Tibial artery (tissue), 4 donors: Measurements from ENCODE around the gene KRTAP2-4.
"Not testable (repeated sequence)": the region's sequence is repeated elsewhere in the genome, so short reads cannot be mapped to it uniquely, and the experiment has no call there.

Experiments
- DNase-seq, 2 donors: peaks; one replicate each; pipeline ENCODE4 v3.0.0-alpha.2; 2019
- H3K27ac ChIP-seq, 2 donors: fragments of 200-600 bp; sonication (generic) in 1 of 2; 1 replicate in 1 of 2; 2 replicates in 1 of 2; pipeline ENCODE4 v1.5.1; 2018 to 2019; ENCODE audit warnings: mild to moderate bottlenecking in 1 of 2
- H3K27me3 ChIP-seq, 2 donors: fragments of 200-600 bp; sonication (generic) in 1 of 2; one replicate each; pipeline versions ENCODE4 v1.5.1 to v1.6.0; 2016 to 2019
- H3K36me3 ChIP-seq, 3 donors: fragments of 200-600 bp; sonication (generic) in 2 of 3; one replicate each; pipeline ENCODE4 v1.5.1; 2016 to 2019; ENCODE audit warnings: mild to moderate bottlenecking in 2 of 3
- H3K4me1 ChIP-seq, 4 donors: fragments of 200-600 bp; sonication (generic) in 2 of 4; 1 replicate in 3 of 4; 2 replicates in 1 of 4; pipeline ENCODE4 v1.5.1; 2016 to 2019
- H3K4me3 ChIP-seq, 2 donors: fragments of 200-600 bp; sonication (generic) in 1 of 2; 1 replicate in 1 of 2; 2 replicates in 1 of 2; pipeline ENCODE4 v1.5.1; 2018 to 2019; ENCODE audit warnings: mild to moderate bottlenecking in 2 of 2
- H3K9me3 ChIP-seq, 3 donors: fragments of 200-600 bp; sonication (generic) in 1 of 3; one replicate each; pipeline ENCODE4 v1.5.1; 2016 to 2019
- CTCF ChIP-seq, 2 experiments: fragments of 200-600 bp in 1 of 2; fragments of 450-650 bp in 1 of 2; IDR thresholded peaks; one replicate each; pipeline ENCODE4 v1.5.1; 2017 to 2019; ENCODE audit warnings: antibody characterized with exemption in 2 of 2, mild to moderate bottlenecking in 1 of 2, moderate library complexity in 1 of 2
- intact Hi-C: fragments of 100-400 bp; cut with DNase I; formaldehyde crosslinking; loops from one replicate; pipeline ENCODE4 v1.15.0; 2023; ENCODE audit warnings: low total_unique reads

KRTAP2-4 gene

GRCh38 chr17:41083427-41083826 is 17.7 kb upstream of the KRTAP2-4 start:
- H3K4me1 ChIP-seq, H3K9me3 ChIP-seq, H3K36me3 ChIP-seq, H3K27ac ChIP-seq, DNase-seq, H3K27me3 ChIP-seq, intact Hi-C loops, H3K4me3 ChIP-seq: not testable (repeated sequence)

- H3K27ac ChIP-seq: no peak overlapping the region
These were observed 16.9 kb upstream of the KRTAP2-4 start for GRCh38 chr17:41082626-41083025.

GRCh38 chr17:41076788-41077187 is 11.1 kb upstream of the KRTAP2-4 start:
- H3K36me3 ChIP-seq: no peaks in the 10 kb centered on the region
- no peak overlapping the region for H3K4me3 ChIP-seq
- DNase-seq: no peak
- no peak for TF ChIP-seq CTCF (IDR thresholded peaks at IDR 0.05)
- intact Hi-C loops: no loop called here
- no peaks in the 10 kb centered on the region for H3K4me1 ChIP-seq
- H3K9me3 ChIP-seq: no peaks in the 10 kb centered on the region
- no peaks in the 10 kb centered on the region for H3K27me3 ChIP-seq
- H3K27ac ChIP-seq: no peak overlapping the region

More at GRCh38 chr17:41082626-41083025, 16.9 kb upstream of the KRTAP2-4 start:
- Histone ChIP-seq H3K4me3 (no peak overlapping the region), H3K36me3 (no peaks in the 10 kb centered on the region), H3K9me3 (no peaks in the 10 kb centered on the region), H3K4me1 (no peaks in the 10 kb centered on the region), H3K27me3 (no peaks in the 10 kb centered on the region)
- DNase-seq: no peak
- TF ChIP-seq CTCF (IDR thresholded peaks at IDR 0.05): no peak
- intact Hi-C loops: no loop called here

GRCh38 chr17:41073676-41074075 is 8.0 kb upstream of the KRTAP2-4 start:
- H3K27ac ChIP-seq: no peak overlapping the region
- DNase-seq: no peak
- H3K36me3 ChIP-seq: no peaks in the 10 kb centered on the region
- H3K27me3 ChIP-seq: no peaks in the 10 kb centered on the region
- intact Hi-C loops: no loop called here
- H3K4me3 ChIP-seq: no peak overlapping the region
- no peaks in the 10 kb centered on the region for H3K9me3 ChIP-seq
- H3K4me1 ChIP-seq: no peaks in the 10 kb centered on the region
- no peak for TF ChIP-seq CTCF (IDR thresholded peaks at IDR 0.05)

- H3K9me3 ChIP-seq: no peaks in the 10 kb centered on the region
- intact Hi-C loops: no loop called here
- H3K27ac ChIP-seq: no peak overlapping the region
- no peaks in the 10 kb centered on the region for H3K4me1 ChIP-seq
- H3K27me3 ChIP-seq: no peaks in the 10 kb centered on the region
- no peak for DNase-seq
- H3K4me3 ChIP-seq: no peak overlapping the region
- no peaks in the 10 kb centered on the region for H3K36me3 ChIP-seq
- TF ChIP-seq CTCF (IDR thresholded peaks at IDR 0.05): no peak
These were observed 6.1 kb upstream of the KRTAP2-4 start for GRCh38 chr17:41071606-41072360.

- no peak for DNase-seq
- H3K9me3 ChIP-seq: no peaks in the 10 kb centered on the region
- no peaks in the 10 kb centered on the region for H3K36me3 ChIP-seq
- H3K4me3 ChIP-seq: no peak overlapping the region
- no peak overlapping the region for H3K27ac ChIP-seq
- TF ChIP-seq CTCF (IDR thresholded peaks at IDR 0.05): no peak
- intact Hi-C loops: no loop called here
- no peaks in the 10 kb centered on the region for H3K27me3 ChIP-seq
- H3K4me1 ChIP-seq: no peaks in the 10 kb centered on the region
These were observed 3.4 kb upstream of the KRTAP2-4 start for GRCh38 chr17:41069031-41069430.
